WTC11 (cell line): ENCODE results near the gene MED12L. TPM values are rescaled to one million over a fixed set of nuclear protein-coding genes. Genes with fewer than 3 reads are reported as not detected.

Source experiments
- ATAC-seq: fragments of 200-7000 bp; cut with Tn5 transposase; 2 replicates; pipeline ENCODE4 v1.10.0; 2021; ENCODE audit warnings: mild to moderate bottlenecking, moderate library complexity
- CTCF ChIA-PET: fragments of 300-600 bp; sonication (Branson Sonifier 250); formaldehyde crosslinking; loops from one replicate; lab custom pipeline; 2021; ENCODE audit warnings: antibody characterized with exemption; lab: Charles Lee
- POLR2A ChIA-PET: fragments of 350-600 bp; sonication (Branson Sonifier 250); formaldehyde crosslinking; loops from one replicate; lab custom pipeline; 2021; ENCODE audit warnings: antibody characterized with exemption; lab: Charles Lee
- DNase-seq: peaks from one replicate; pipeline ENCODE4 v3.0.0; 2021; ENCODE audit warnings: low spot score
- H3K27ac Mint-ChIP-seq: 2 replicates; pipeline ENCODE4 v1.8.0; 2021; ENCODE audit warnings: mixed read lengths
- H3K27me3 Mint-ChIP-seq: 2 replicates; pipeline ENCODE4 v1.8.0; 2021; ENCODE audit warnings: low read depth, mild to moderate bottlenecking, moderate library complexity, mixed read lengths
- H3K36me3 Mint-ChIP-seq: 2 replicates; pipeline ENCODE4 v1.8.0; 2021; ENCODE audit warnings: mixed read lengths
- H3K4me1 Mint-ChIP-seq: 2 replicates; pipeline ENCODE4 v1.8.0; 2022; ENCODE audit warnings: mixed read lengths
- H3K4me3 Mint-ChIP-seq: 2 replicates; pipeline ENCODE4 v1.8.0; 2021; ENCODE audit warnings: mild to moderate bottlenecking, moderate library complexity, mixed read lengths
- H3K9me3 Mint-ChIP-seq: 2 replicates; pipeline ENCODE4 v1.8.0; 2021; ENCODE audit warnings: mixed read lengths
- ATF1 ChIP-seq: sonication (generic); formaldehyde crosslinking; IDR thresholded peaks from 2 replicates; pipeline ENCODE4 v1.8.1; 2023; ENCODE audit warnings: mild to moderate bottlenecking, moderate library complexity, missing genetic modification reagents
- CDX4 ChIP-seq: fragments of 250-450 bp; sonication (Bioruptor Pico); IDR thresholded peaks from 2 replicates; pipeline ENCODE4 v1.9.0; 2021; ENCODE audit warnings: moderate library complexity, mild to moderate bottlenecking, inconsistent platforms, borderline replicate concordance
- E2F4 ChIP-seq: sonication (generic); formaldehyde crosslinking; IDR thresholded peaks from 2 replicates; pipeline ENCODE4 v1.8.1; 2022; ENCODE audit warnings: low read depth, mild to moderate bottlenecking, moderate library complexity, missing genetic modification reagents, borderline replicate concordance
- ETV6 ChIP-seq: sonication (generic); formaldehyde crosslinking; IDR thresholded peaks from 2 replicates; pipeline ENCODE4 v1.8.1; 2022; ENCODE audit warnings: mild to moderate bottlenecking, missing genetic modification reagents
- FOXP1 ChIP-seq: sonication (generic); formaldehyde crosslinking; IDR thresholded peaks from 2 replicates; pipeline ENCODE4 v1.8.0; 2022; ENCODE audit warnings: missing genetic modification reagents, mild to moderate bottlenecking, moderate library complexity, borderline replicate concordance
- GTF2I ChIP-seq: fragments of 250-450 bp; sonication (Bioruptor Pico); conservative IDR thresholded peaks from 2 replicates; pipeline ENCODE4 v1.4.0; 2021; ENCODE audit warnings: mild to moderate bottlenecking
- MLX ChIP-seq: sonication (generic); formaldehyde crosslinking; IDR thresholded peaks from 2 replicates; pipeline ENCODE4 v1.8.1; 2023; ENCODE audit warnings: mild to moderate bottlenecking, missing genetic modification reagents, moderate library complexity
- MYBL2 ChIP-seq: sonication (generic); formaldehyde crosslinking; IDR thresholded peaks from 2 replicates; pipeline ENCODE4 v1.8.1; 2023; ENCODE audit warnings: mild to moderate bottlenecking, moderate library complexity, missing genetic modification reagents
- NFYB ChIP-seq: sonication (generic); formaldehyde crosslinking; conservative IDR thresholded peaks from 2 replicates; pipeline ENCODE4 v1.8.0; 2022; ENCODE audit warnings: low read depth, missing genetic modification reagents
- TCF7 ChIP-seq: sonication (generic); formaldehyde crosslinking; IDR thresholded peaks from 2 replicates; pipeline ENCODE4 v1.8.0; 2022; ENCODE audit warnings: mild to moderate bottlenecking, low read depth, missing genetic modification reagents, moderate library complexity
- ZBTB21 ChIP-seq: sonication (generic); formaldehyde crosslinking; IDR thresholded peaks from 2 replicates; pipeline ENCODE4 v1.8.1; 2023; ENCODE audit warnings: mild to moderate bottlenecking, missing genetic modification reagents, borderline replicate concordance
- ZNF121 ChIP-seq: sonication (generic); formaldehyde crosslinking; IDR thresholded peaks from 2 replicates; pipeline ENCODE4 v1.8.0; 2023; ENCODE audit warnings: missing genetic modification reagents
- ZNF138 ChIP-seq: sonication (generic); formaldehyde crosslinking; conservative IDR thresholded peaks from 2 replicates; pipeline ENCODE4 v1.8.1; 2022; ENCODE audit warnings: mild to moderate bottlenecking, moderate library complexity, missing genetic modification reagents
- ZNF281 ChIP-seq: sonication (generic); formaldehyde crosslinking; IDR thresholded peaks from 2 replicates; pipeline ENCODE4 v1.8.0; 2023; ENCODE audit warnings: mild to moderate bottlenecking, missing genetic modification reagents
- ZNF423 ChIP-seq: fragments of 250-450 bp; sonication (Bioruptor Pico); IDR thresholded peaks from 2 replicates; pipeline ENCODE4 v2.1.2; 2022; ENCODE audit warnings: mild to moderate bottlenecking, moderate library complexity
- total RNA-seq: library from RNA; stranded (reverse); gene quantifications from 3 replicates; pipeline ENCODE4 v1.2.3, GENCODE V29; 2021
- TF ChIP-seq, protein P1 (sequence below): sonication (generic); formaldehyde crosslinking; IDR thresholded peaks from 2 replicates; pipeline ENCODE4 v1.8.1; 2023; ENCODE audit warnings: mild to moderate bottlenecking, missing genetic modification reagents
- TF ChIP-seq, protein P2 (sequence below): fragments of 250-450 bp; sonication (Bioruptor Pico); IDR thresholded peaks from 2 replicates; pipeline ENCODE4 v1.9.0; 2021; ENCODE audit warnings: mild to moderate bottlenecking
- TF ChIP-seq, protein P3 (sequence below): fragments of 250-450 bp; sonication (Bioruptor Pico); IDR thresholded peaks from 2 replicates; pipeline ENCODE4 v1.9.0; 2021; ENCODE audit warnings: mild to moderate bottlenecking, borderline replicate concordance
- TF ChIP-seq, protein P4 (sequence below): sonication (generic); formaldehyde crosslinking; IDR thresholded peaks from 2 replicates; pipeline ENCODE4 v1.8.0; 2022; ENCODE audit warnings: mild to moderate bottlenecking, missing genetic modification reagents

Gene MED12L
- total RNA-seq, 1 experiment from 2014 or later, result 27.4 TPM

GRCh38 chr3:151460228-151460627 is 374.8 kb downstream of the MED12L start (continued):
- no peak for TF ChIP-seq ZNF281 (CRISPR knock-in tag)
- TF ChIP-seq MYBL2 (CRISPR knock-in tag), result no peak
- TF ChIP-seq, protein P1, sequence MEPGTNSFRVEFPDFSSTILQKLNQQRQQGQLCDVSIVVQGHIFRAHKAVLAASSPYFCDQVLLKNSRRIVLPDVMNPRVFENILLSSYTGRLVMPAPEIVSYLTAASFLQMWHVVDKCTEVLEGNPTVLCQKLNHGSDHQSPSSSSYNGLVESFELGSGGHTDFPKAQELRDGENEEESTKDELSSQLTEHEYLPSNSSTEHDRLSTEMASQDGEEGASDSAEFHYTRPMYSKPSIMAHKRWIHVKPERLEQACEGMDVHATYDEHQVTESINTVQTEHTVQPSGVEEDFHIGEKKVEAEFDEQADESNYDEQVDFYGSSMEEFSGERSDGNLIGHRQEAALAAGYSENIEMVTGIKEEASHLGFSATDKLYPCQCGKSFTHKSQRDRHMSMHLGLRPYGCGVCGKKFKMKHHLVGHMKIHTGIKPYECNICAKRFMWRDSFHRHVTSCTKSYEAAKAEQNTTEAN, result no peak
- no peak for TF ChIP-seq ZBTB21 (CRISPR knock-in tag)
- TF ChIP-seq, protein P2, sequence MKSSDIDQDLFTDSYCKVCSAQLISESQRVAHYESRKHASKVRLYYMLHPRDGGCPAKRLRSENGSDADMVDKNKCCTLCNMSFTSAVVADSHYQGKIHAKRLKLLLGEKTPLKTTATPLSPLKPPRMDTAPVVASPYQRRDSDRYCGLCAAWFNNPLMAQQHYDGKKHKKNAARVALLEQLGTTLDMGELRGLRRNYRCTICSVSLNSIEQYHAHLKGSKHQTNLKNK (CRISPR knock-in tag), result no peak
- no peak for TF ChIP-seq ZNF138 (CRISPR knock-in tag)

- Mint-ChIP-seq H3K27ac (no peak within 1 kb of the TSS), H3K4me3 (peak within 1 kb of the TSS; percentile 76), H3K9me3 (no peaks in the 10 kb centered on the region), H3K4me1 (peaks cover 4% of the 10 kb centered on the region), H3K27me3 (peaks cover 5% of the 10 kb centered on the region; the same call in 1 of the 2 replicates), H3K36me3 (no peaks in the 10 kb centered on the region)
- POLR2A ChIA-PET, result no interaction called here
- CTCF ChIA-PET, result interaction anchor here (0.9 to 1.0 kb wide), 3 partner anchors 21 to 378 kb away, joined by 3 read pairs; no protein-coding TSS in a partner anchor
- peak; percentile 99 for ATAC-seq
- TF ChIP-seq ATF1 (CRISPR knock-in tag) (no peak), E2F4 (no peak), NFYB (peak; percentile 49; the same call in 1 of the 2 replicates), ZNF121 (peak; percentile 100), MLX (CRISPR knock-in tag) (no peak), TCF7 (CRISPR knock-in tag) (no peak), ETV6 (CRISPR knock-in tag) (0 out of 2 replicates have a peak, but pooled peaks have one; percentile 44), ZNF423 (CRISPR knock-in tag) (no peak), CDX4 (no peak), FOXP1 (CRISPR knock-in tag) (no peak), GTF2I (peak; percentile 90)
- TF ChIP-seq, protein P3, sequence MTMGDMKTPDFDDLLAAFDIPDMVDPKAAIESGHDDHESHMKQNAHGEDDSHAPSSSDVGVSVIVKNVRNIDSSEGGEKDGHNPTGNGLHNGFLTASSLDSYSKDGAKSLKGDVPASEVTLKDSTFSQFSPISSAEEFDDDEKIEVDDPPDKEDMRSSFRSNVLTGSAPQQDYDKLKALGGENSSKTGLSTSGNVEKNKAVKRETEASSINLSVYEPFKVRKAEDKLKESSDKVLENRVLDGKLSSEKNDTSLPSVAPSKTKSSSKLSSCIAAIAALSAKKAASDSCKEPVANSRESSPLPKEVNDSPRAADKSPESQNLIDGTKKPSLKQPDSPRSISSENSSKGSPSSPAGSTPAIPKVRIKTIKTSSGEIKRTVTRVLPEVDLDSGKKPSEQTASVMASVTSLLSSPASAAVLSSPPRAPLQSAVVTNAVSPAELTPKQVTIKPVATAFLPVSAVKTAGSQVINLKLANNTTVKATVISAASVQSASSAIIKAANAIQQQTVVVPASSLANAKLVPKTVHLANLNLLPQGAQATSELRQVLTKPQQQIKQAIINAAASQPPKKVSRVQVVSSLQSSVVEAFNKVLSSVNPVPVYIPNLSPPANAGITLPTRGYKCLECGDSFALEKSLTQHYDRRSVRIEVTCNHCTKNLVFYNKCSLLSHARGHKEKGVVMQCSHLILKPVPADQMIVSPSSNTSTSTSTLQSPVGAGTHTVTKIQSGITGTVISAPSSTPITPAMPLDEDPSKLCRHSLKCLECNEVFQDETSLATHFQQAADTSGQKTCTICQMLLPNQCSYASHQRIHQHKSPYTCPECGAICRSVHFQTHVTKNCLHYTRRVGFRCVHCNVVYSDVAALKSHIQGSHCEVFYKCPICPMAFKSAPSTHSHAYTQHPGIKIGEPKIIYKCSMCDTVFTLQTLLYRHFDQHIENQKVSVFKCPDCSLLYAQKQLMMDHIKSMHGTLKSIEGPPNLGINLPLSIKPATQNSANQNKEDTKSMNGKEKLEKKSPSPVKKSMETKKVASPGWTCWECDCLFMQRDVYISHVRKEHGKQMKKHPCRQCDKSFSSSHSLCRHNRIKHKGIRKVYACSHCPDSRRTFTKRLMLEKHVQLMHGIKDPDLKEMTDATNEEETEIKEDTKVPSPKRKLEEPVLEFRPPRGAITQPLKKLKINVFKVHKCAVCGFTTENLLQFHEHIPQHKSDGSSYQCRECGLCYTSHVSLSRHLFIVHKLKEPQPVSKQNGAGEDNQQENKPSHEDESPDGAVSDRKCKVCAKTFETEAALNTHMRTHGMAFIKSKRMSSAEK (CRISPR knock-in tag), result no peak
- TF ChIP-seq, protein P4, sequence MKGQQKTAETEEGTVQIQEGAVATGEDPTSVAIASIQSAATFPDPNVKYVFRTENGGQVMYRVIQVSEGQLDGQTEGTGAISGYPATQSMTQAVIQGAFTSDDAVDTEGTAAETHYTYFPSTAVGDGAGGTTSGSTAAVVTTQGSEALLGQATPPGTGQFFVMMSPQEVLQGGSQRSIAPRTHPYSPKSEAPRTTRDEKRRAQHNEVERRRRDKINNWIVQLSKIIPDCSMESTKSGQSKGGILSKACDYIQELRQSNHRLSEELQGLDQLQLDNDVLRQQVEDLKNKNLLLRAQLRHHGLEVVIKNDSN (CRISPR knock-in tag), result no peak
- peak; percentile 61 for DNase-seq
Observed at GRCh38 chr3:151460774-151461450, 375.4 kb downstream of the MED12L start, which contains the start of gene IGSF10. TSS of gene IGSF10 (minus strand) at chr3:151461061. CDS start at chr3:151458709, 2,352 bp downstream.
